Panc1 (cell line): ENCODE measurements around the gene NME3. TPM values are rescaled to one million over a fixed set of nuclear protein-coding genes. Genes with fewer than 3 reads are reported as not detected.
A peak's percentile ranks its signal among the peaks of the same experiment; 100 is the strongest.

Source experiments
- ATAC-seq: fragments of 200-7000 bp; cut with Tn5 transposase; 2 replicates; pipeline ENCODE4 v1.9.1; 2020; ENCODE audit warnings: mild to moderate bottlenecking, moderate library complexity
- BruUV-seq: library from RNA; stranded (reverse); fragments of 400-500 nt; replicated peaks from 2 replicates; lab custom pipeline; 2021; lab: Mats Ljungman, UMichigan
- CTCF ChIA-PET: fragments of 300-600 bp; sonication (Branson Sonifier 250); formaldehyde crosslinking; loops from one replicate; lab custom pipeline; 2022; ENCODE audit warnings: antibody characterized with exemption; lab: Charles Lee
- POLR2A ChIA-PET: fragments of 300-600 bp; sonication (Branson Sonifier 250); formaldehyde crosslinking; loops from one replicate; lab custom pipeline; 2022; ENCODE audit warnings: antibody characterized with exemption; lab: Charles Lee
- DNase-seq: peaks from one replicate; pipeline ENCODE4 v3.0.0-alpha.2; 2010; ENCODE audit warnings: low read depth, low spot score
- H3K27ac ChIP-seq: 2 replicates; pipeline ENCODE4 v1.5.1; 2011; ENCODE audit warnings: mild to moderate bottlenecking, low read length, inconsistent platforms
- H3K27me3 ChIP-seq: fragments of 200-500 bp; sonication (Bioruptor generic); 2 replicates; pipeline ENCODE4 v1.6.0; 2014; ENCODE audit warnings: low read length, inconsistent platforms; ENCODE audit not compliant: control insufficient read depth, insufficient read depth
- H3K36me3 ChIP-seq: fragments of 200-500 bp; sonication (Bioruptor generic); 2 replicates; pipeline ENCODE4 v1.5.1; 2014; ENCODE audit warnings: inconsistent platforms, mild to moderate bottlenecking, low read length, moderate library complexity; ENCODE audit not compliant: control insufficient read depth, insufficient read depth
- H3K4me1 ChIP-seq: 2 replicates; pipeline ENCODE4 v1.5.1; 2011; ENCODE audit warnings: inconsistent platforms, mild to moderate bottlenecking, low read length, moderate library complexity; ENCODE audit not compliant: control insufficient read depth, insufficient read depth
- H3K4me3 ChIP-seq, 2 experiments: 2 replicates each; pipeline ENCODE4 v1.5.1; 2011 to 2012; ENCODE audit warnings: low read depth in 2 of 2, low read length in 2 of 2, mild to moderate bottlenecking in 2 of 2, inconsistent platforms in 1 of 2, moderate library complexity in 1 of 2
- H3K9me3 ChIP-seq: fragments of 200-500 bp; sonication (Bioruptor generic); 2 replicates; pipeline ENCODE4 v1.5.1; 2014; ENCODE audit warnings: low read depth, mild to moderate bottlenecking, inconsistent platforms, low read length, moderate library complexity; ENCODE audit not compliant: control insufficient read depth, insufficient read depth
- POLR2AphosphoS5 ChIP-seq: IDR thresholded peaks from 2 replicates; pipeline ENCODE4 v1.6.1; 2012; ENCODE audit warnings: mild to moderate bottlenecking, low read depth, low read length, moderate library complexity
- REST ChIP-seq, 2 experiments: IDR thresholded peaks; 2 replicates each; pipeline ENCODE4 v1.6.1; 2011 to 2012; ENCODE audit warnings: low read depth in 2 of 2, control low read depth in 1 of 2, low read length in 1 of 2, mild to moderate bottlenecking in 1 of 2, moderate library complexity in 1 of 2; ENCODE audit not compliant: insufficient read depth in 1 of 2
- SIN3A ChIP-seq: IDR thresholded peaks from 2 replicates; pipeline ENCODE4 v1.6.1; 2012; ENCODE audit warnings: low read depth, mild to moderate bottlenecking, low read length, moderate library complexity, borderline replicate concordance; ENCODE audit not compliant: insufficient read depth
- TCF7L2 ChIP-seq: IDR thresholded peaks from 2 replicates; pipeline ENCODE4 v1.6.1; 2011; ENCODE audit warnings: mild to moderate bottlenecking, low read depth, low read length, inconsistent platforms
- in situ Hi-C: cut with HindIII; loops from 2 replicates; pipeline ENCODE4 v1.10.0; 2016; ENCODE audit warnings: low sequenced_read_pairs, low pct_unique_long_range_greater_than_20kb
- intact Hi-C: fragments of 100-400 bp; cut with micrococcal nuclease; formaldehyde crosslinking; loops from one replicate; pipeline ENCODE4 v1.10.0; 2022; ENCODE audit not compliant: unreplicated experiment
- total RNA-seq: library from RNA; stranded (reverse); gene quantifications from one replicate; pipeline ENCODE4 v1.2.1, GENCODE V29; 2021; ENCODE audit not compliant: unreplicated experiment
- TF ChIP-seq, protein P1 (sequence below): fragments of 450-650 bp; IDR thresholded peaks from 2 replicates; pipeline ENCODE4 v1.5.1; 2017; ENCODE audit warnings: mild to moderate bottlenecking

NME3 gene
- total RNA-seq, 1 experiment from 2014 or later = 117 TPM

GRCh38 chr16:1769402-1770300 lies 1.7 kb downstream of the NME3 start:
- Histone ChIP-seq H3K4me3 (peak overlapping the region; percentile 60 to 71), H3K9me3 (no peaks in the 10 kb centered on the region), H3K4me1 (peaks cover 22% of the 10 kb centered on the region), H3K27me3 (no peaks in the 10 kb centered on the region), H3K36me3 (no peaks in the 10 kb centered on the region; the same call in 1 of the 2 replicates), H3K27ac (peak overlapping the region; percentile 87)
- ATAC-seq (peak; percentile 3), DNase-seq (no peak)
- in situ Hi-C loops = no loop called here
- ChIA-PET POLR2A (no interaction called here), CTCF (interaction anchor here (0.5 kb wide), 1 partner anchor 270 kb away, joined by 3 read pairs; no protein-coding TSS in a partner anchor)
- intact Hi-C loops = loop anchor here (10.0 kb wide), 1 partner anchor 1085 kb away; the partner anchor contains the start of genes JMJD8 and STUB1
- BruUV-seq = no TSS peak
- TF ChIP-seq, protein P1, sequence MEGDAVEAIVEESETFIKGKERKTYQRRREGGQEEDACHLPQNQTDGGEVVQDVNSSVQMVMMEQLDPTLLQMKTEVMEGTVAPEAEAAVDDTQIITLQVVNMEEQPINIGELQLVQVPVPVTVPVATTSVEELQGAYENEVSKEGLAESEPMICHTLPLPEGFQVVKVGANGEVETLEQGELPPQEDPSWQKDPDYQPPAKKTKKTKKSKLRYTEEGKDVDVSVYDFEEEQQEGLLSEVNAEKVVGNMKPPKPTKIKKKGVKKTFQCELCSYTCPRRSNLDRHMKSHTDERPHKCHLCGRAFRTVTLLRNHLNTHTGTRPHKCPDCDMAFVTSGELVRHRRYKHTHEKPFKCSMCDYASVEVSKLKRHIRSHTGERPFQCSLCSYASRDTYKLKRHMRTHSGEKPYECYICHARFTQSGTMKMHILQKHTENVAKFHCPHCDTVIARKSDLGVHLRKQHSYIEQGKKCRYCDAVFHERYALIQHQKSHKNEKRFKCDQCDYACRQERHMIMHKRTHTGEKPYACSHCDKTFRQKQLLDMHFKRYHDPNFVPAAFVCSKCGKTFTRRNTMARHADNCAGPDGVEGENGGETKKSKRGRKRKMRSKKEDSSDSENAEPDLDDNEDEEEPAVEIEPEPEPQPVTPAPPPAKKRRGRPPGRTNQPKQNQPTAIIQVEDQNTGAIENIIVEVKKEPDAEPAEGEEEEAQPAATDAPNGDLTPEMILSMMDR = no peak
- TF ChIP-seq POLR2AphosphoS5 (0 out of 2 replicates have a peak, but pooled peaks have one; percentile 36), SIN3A (0 out of 2 replicates have a peak, but pooled peaks have one; percentile 67)

GRCh38 chr16:1768767-1769401 lies 2.5 kb downstream of the NME3 start:
- DNase-seq = no peak
- CTCF ChIA-PET = interaction anchor here (0.5 to 0.8 kb wide), 2 partner anchors 95 to 271 kb away, joined by 3 read pairs; no protein-coding TSS in a partner anchor
- Histone ChIP-seq H3K4me3 (no peak overlapping the region), H3K27ac (peak overlapping the region; percentile 87), H3K4me1 (peaks cover 14% of the 10 kb centered on the region), H3K9me3 (no peaks in the 10 kb centered on the region), H3K36me3 (no peaks in the 10 kb centered on the region; the same call in 1 of the 2 replicates), H3K27me3 (no peaks in the 10 kb centered on the region)
- TF ChIP-seq TCF7L2 (no peak), REST (IDR thresholded peaks at IDR 0.05; ENCODE audit: insufficient read depth in 1 of 2, low read depth in 2 of 2, low read length in 1 of 2) (no peak), SIN3A (no peak), POLR2AphosphoS5 (no peak; the same call in 1 of the 2 replicates)
- TF ChIP-seq, protein P1 = no peak
- intact Hi-C loops = no loop called here
- ATAC-seq = no peak
- in situ Hi-C loops = no loop called here
- POLR2A ChIA-PET = no interaction called here
- BruUV-seq = TSS peak; percentile 27
